VCaP (cell line): Measurements from ENCODE around the gene RAD51B.

Source experiments
- H3K27ac ChIP-seq: fragments of 450-650 bp; 2 replicates; pipeline ENCODE4 v1.5.1; 2017
- CTCF ChIP-seq: fragments of 450-650 bp; conservative IDR thresholded peaks from 2 replicates; pipeline ENCODE4 v1.5.1; 2017; ENCODE audit warnings: mild to moderate bottlenecking, moderate library complexity

Gene RAD51B

GRCh38 chr14:68190032-68190431 lies 370.5 kb downstream of the RAD51B start:
- TF ChIP-seq CTCF = no peak
- H3K27ac ChIP-seq = no peak overlapping the region

- H3K27ac ChIP-seq = no peak overlapping the region; the same call in 1 of the 2 replicates
- no peak for TF ChIP-seq CTCF
These were observed 372.2 kb downstream of the RAD51B start for GRCh38 chr14:68191567-68192321.

- TF ChIP-seq CTCF = no peak
- no peak overlapping the region for H3K27ac ChIP-seq
These were observed 373.4 kb downstream of the RAD51B start for GRCh38 chr14:68192935-68193334.

GRCh38 chr14:68193970-68194681 lies 374.5 kb downstream of the RAD51B start:
- TF ChIP-seq CTCF = no peak
- H3K27ac ChIP-seq = no peak overlapping the region

GRCh38 chr14:68195126-68195525 lies 375.5 kb downstream of the RAD51B start:
- H3K27ac ChIP-seq = no peak overlapping the region
- TF ChIP-seq CTCF = no peak

- H3K27ac ChIP-seq = no peak overlapping the region
- TF ChIP-seq CTCF = no peak
These were observed 379.3 kb downstream of the RAD51B start for GRCh38 chr14:68198713-68199495.

GRCh38 chr14:68199554-68200151 lies 380.1 kb downstream of the RAD51B start:
- H3K27ac ChIP-seq = no peak overlapping the region
- no peak for TF ChIP-seq CTCF
